HT-29 (cell line): ENCODE results near the gene GPSM1. TPM values are rescaled to one million over a fixed set of nuclear protein-coding genes. Genes with fewer than 3 reads are reported as not detected.
"Not testable (repeated sequence)": the region's sequence is repeated elsewhere in the genome, so short reads cannot be mapped to it uniquely, and the experiment has no call there.

Experiments
- DNase-seq: peaks from one replicate; pipeline ENCODE4 v3.0.0-alpha.2; 2015; ENCODE audit warnings: low spot score
- total RNA-seq: library from RNA; depleted of rRNA; stranded (reverse); fragments of >200 nt; shearing (Covaris generic); gene quantifications from 2 replicates; pipeline ENCODE4 v1.2.3, GENCODE V29; 2014

The GPSM1 gene
- total RNA-seq, 1 experiment from 2014 or later: 1.4 TPM

- no peak for DNase-seq
Observed at GRCh38 chr9:136394312-136395019, 67.1 kb downstream of the GPSM1 start.

- no peak for DNase-seq
Observed at GRCh38 chr9:136395020-136395340, 67.6 kb downstream of the GPSM1 start.

- no peak for DNase-seq
Observed at GRCh38 chr9:136395345-136396218, 68.2 kb downstream of the GPSM1 start.

DNA sequence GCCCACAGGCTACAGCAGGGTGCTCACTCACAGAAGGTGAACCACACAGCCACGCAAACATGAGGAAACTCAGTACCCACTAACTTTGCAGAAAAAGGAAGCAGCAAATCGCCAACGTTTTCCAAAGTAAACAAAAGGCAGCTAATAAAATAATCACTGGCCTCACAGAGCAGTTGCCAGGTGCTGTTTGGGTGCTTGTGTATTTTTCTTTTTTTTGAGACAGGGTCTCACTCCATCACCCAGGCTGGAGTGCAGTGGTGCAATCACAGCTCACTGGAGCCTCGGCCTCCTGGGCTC, 68.8 kb downstream of the GPSM1 start:
- DNase-seq: no peak

DNA sequence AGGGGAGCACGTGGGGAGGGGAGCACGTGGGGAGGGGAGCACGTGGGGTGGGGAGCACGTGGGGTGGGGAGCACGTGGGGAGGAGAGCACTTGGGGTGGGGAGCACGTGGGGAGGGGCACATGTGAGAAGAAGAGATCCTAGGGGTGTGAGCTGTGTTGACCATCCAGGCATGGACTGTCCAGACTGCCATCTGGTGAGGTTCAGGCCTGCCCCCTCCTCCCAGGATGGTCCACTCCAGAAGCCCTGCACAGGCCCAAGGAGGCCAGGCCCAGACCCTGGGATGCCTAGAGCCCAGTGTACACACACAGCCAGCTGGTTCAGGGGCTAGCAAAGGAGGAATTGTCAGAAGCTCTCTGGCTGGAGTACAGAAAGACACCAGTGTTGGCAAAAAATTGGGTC, 70.3 kb downstream of the GPSM1 start:
- DNase-seq: no peak

DNA sequence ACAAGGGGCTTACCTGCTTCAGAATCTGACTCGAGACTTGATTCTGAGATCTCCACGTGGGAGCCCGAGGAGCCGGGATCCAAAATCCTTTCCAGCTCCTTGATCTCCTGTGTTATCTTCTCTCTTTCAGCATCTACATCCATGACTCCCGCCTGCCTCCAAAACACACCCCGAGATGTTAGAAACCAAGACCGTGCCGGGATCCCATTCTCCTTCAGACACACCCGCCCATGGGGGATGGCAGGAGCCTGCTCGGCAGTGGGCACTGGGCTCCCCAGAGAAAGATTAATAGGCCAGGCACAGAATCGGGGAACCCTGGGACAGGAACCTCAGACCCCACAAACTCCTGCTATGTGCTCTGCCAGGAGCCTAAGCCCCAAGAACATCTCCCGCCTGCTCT, 70.9 kb downstream of the GPSM1 start:
- no peak for DNase-seq

DNA sequence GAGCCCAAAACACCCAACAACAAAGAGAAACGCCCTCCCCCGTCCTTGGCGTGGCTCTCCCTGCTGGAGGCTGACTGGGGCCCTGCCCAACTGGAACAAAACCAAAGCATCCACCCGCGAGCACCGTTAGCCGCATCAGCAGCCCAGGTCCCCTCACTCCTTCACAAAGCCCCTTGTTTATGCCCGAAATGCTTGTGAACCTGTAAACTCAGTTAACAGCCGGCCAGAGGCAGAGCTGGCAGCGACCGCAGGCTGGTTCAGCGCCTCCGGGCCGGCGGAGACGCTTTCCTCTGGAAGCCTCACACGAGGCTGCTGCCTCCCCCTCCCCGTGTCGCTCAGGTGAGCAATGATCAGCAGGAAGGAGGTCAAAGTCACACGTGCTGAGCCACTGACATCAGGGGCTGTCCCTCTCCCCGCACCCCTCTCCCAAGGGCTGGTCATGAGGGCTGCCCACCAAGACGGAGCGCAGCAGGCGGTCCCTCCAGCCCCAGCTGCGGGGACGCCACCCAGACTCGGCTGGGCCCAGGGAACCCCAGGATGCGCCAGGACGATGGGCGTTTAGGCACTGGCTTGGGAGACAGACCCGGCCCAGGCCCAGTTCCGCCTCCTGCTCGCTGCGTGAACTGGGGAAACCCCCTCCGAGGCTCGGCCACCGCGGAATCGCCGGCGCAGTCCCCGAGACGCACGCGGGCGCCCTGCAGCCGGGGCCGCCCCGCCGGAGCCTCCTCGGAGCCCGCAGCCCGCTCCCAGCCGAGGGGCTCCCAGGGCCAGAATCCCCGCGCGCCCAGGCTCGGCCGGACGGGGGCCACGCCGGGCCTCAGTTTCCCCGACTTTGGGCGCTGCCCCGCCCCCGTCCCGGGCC, 72.1 kb downstream of the GPSM1 start:
- DNase-seq: peak; percentile 22

- peak; percentile 93 for DNase-seq
Observed at GRCh38 chr9:136400038-136400834, 72.9 kb downstream of the GPSM1 start, which contains the start of gene SNAPC4. SNAPC4 (minus strand) TSS chr9:136400170; CDS start chr9:136398428, 1,742 bp downstream.

- DNase-seq: no peak
Observed at GRCh38 chr9:136401173-136401922, 74.0 kb downstream of the GPSM1 start.

DNA sequence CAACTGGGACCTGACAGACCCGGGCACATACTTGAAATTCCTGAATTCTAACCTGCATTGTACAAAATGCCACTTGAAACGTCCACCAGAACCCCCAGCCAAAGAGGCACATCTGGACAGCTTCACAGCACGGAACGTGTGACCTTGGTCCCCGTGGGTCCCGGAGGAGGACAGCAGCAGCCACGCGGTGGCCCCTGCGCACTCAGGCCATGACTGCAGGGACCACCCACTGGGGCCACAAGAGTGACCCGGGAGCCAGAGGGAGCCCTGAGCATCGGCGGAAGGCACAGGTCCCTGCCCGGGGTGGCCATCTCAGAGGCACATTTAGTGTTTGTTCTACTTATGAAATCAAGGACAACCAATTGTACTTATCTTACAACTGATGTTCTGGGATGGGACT, 74.7 kb downstream of the GPSM1 start:
- no peak for DNase-seq

DNA sequence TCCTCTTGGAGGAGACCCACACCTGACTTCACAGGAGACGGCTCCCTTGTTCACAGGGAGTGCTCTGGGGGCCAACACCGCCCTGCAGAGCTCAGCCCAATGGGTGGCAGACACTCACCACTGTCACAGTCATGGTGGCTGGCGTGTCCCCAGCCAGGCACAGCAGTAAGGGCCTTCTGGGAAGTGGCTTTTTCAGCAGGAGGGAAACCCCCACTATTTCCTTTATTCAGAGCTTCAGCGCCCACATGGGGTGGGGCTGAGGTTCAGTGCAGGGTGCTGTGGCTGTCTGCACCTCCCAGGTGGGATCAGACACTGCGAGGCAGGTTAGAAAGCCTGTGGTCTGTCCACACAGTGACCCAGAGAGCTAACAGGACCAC, 76.2 kb downstream of the GPSM1 start:
- DNase-seq: no peak

DNA sequence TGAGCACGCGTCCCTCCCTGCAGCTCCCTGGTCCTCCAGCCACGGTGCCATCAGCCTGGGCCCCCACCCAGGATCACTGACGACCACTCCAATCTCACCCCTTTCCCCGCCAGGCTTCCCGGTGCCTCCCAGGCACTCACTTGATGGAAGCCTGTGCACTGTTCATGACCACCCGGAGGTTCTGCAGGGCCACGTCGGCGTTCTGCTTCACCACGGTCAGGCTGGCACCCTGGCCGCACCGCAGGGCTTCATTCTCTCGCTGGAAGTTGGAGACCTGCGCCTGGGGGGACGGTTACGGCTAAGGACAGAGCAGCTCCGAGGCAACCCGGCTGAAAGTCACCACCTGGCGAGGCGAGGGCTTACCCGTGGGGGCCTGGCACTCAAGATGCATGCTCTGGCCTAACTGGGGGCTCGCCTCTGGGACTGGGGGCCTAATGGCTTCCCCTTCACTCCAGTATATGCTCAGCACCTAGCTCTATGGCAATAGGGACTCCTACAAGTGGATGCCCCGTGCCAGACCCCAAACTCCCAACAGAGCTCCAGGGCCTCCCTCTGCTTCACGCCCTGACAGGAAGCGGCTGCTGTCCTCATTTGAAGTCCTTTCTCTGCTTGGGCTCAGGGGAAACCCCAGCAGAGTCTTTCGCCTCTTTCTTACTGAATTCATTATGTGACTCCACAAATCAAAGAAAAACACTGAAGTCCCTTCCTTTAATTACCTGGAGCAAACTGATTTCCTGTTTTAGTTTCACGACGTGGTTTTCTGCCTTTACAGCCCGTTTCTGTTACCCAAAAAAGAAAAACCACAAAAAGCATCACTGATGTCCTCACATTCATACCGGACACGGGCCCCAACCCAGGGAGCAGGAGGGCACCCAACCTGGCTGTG, 76.8 kb downstream of the GPSM1 start:
- no peak for DNase-seq

DNA sequence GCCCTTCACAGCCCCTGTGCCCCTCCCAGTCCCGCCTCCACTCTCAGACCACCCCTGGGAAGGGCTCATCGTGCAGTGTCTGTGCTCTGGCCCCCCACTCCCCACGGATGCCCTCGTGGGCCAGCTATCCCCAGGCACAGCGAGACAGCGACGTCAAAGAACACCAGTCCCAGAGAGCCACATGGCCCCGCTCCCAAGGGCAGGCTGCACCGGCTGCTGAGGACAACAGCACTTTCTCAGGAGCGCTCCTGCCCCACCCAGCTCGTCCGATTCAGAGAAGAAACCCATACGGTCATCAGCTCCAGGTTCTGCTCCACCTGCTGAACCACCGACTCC, 77.4 kb downstream of the GPSM1 start:
- DNase-seq: no peak

DNA sequence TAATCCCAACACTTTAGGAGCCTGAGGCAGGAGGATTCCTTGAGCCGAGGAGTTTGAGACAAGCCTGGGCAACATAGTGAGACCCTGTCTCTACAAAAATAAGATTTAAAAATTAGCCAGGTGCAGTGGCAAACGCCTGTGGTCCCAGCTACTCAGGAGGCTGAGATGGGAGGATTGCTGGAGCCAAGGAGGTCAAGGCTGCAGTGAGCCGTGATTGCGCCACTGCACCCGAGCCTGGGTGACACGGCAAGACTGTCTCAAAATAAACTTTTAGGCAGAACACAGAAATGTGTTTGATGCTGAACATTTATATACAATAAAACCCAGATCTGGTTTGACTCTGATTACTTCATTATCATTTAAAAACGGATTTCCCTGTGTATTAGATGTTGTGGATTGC, 78.1 kb downstream of the GPSM1 start:
- DNase-seq: no peak

DNA sequence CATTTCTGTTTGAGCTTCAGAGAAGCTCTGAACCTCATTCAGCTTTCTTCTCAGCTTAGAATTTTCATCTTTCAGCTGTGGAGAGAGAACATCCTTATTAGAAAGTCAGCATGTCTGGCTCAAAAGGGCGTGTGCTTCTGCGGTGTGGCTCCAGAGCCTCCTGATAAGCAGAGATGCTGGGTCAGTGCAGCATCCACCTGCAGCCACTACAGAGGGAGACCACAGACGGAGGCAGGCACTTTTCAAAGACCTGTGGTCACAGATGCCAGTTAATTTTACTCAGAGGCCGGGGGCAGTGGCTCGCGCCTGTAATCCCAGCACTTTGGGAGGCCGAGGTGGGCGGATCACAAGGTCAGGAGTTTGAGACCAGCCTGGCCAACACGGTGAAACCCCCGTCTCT, 78.6 kb downstream of the GPSM1 start:
- DNase-seq: not testable (repeated sequence)

DNA sequence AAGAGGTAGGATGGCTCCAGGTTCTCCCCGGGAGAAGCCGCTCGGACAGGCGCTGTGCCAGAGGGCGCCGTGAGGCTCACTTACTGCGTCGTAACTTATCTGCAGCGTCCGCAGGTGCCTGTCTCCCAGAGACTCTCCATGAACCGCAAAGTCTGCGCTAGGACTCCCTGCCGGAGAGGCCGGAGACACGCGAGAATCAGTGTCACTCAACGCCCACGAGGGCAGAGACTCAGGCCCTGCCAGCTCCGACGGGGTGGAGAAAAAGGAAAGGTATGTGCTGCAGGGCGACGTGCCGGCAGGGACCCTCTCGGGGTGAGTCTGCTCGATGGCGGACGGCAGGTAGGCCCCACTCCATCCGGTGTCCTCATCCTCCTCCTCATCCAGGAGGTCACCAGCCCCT, 79.7 kb downstream of the GPSM1 start:
- not testable (repeated sequence) for DNase-seq

- DNase-seq: no peak
Observed at GRCh38 chr9:136407911-136408310, 80.6 kb downstream of the GPSM1 start.
